RWPE2 (cell line): ENCODE measurements around the gene NDRG3.

Experiments used
- ATAC-seq: fragments of 200-7000 bp; cut with Tn5 transposase; 3 replicates; pipeline ENCODE4 v1.9.1; 2021; ENCODE audit warnings: low read depth
- DNase-seq: peaks from one replicate; pipeline ENCODE4 v3.0.0-alpha.2; 2020; ENCODE audit warnings: low spot score
- H3K27ac ChIP-seq: fragments of 450-650 bp; 2 replicates; pipeline ENCODE4 v1.5.1; 2017; ENCODE audit warnings: mild to moderate bottlenecking; ENCODE audit not compliant: poor library complexity, severe bottlenecking
- H3K27me3 ChIP-seq: fragments of 250-450 bp; sonication (Bioruptor Pico); 2 replicates; pipeline ENCODE4 v1.5.1; 2021; ENCODE audit warnings: mild to moderate bottlenecking, moderate library complexity; ENCODE audit not compliant: insufficient read depth, poor library complexity, severe bottlenecking
- H3K36me3 ChIP-seq: fragments of 250-450 bp; sonication (Bioruptor Pico); 2 replicates; pipeline ENCODE4 v1.5.1; 2020; ENCODE audit warnings: low read depth, mild to moderate bottlenecking, moderate library complexity
- H3K4me1 ChIP-seq: fragments of 250-450 bp; sonication (Bioruptor Pico); 2 replicates; pipeline ENCODE4 v1.5.1; 2021; ENCODE audit warnings: mild to moderate bottlenecking, moderate library complexity; ENCODE audit not compliant: insufficient read depth, poor library complexity, severe bottlenecking
- H3K4me3 ChIP-seq: fragments of 250-450 bp; sonication (Bioruptor Pico); 2 replicates; pipeline ENCODE4 v1.5.1; 2021; ENCODE audit warnings: mild to moderate bottlenecking, moderate library complexity; ENCODE audit not compliant: severe bottlenecking
- H3K9me3 ChIP-seq: fragments of 250-450 bp; sonication (Bioruptor Pico); 2 replicates; pipeline ENCODE4 v1.5.1; 2021; ENCODE audit warnings: mild to moderate bottlenecking, moderate library complexity; ENCODE audit not compliant: severe bottlenecking
- CTCF ChIP-seq: fragments of 450-650 bp; IDR thresholded peaks from one replicate; pipeline ENCODE4 v1.5.1; 2017; ENCODE audit warnings: mild to moderate bottlenecking, moderate library complexity; ENCODE audit not compliant: poor library complexity, severe bottlenecking

NDRG3 gene

DNA sequence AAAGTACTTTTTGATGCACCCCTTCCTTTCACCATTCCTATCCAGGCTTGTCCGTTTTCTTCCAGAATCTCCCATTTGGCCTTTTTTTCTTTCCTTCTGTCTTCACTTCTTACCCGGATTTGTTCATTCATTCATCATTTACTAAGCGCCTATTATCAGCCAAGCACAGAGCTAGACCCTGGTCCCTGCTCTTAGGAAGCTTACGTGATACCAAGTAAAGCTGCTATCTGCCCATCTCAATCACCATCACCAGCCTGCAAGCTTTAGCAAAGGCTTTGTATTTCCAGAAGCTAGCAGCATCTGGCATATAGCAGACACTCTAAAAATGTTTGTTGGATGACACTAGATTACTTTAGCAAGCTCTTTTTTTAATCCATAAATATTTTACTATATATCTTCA, 4.8 kb downstream of the NDRG3 start:
- TF ChIP-seq CTCF: no peak

DNA sequence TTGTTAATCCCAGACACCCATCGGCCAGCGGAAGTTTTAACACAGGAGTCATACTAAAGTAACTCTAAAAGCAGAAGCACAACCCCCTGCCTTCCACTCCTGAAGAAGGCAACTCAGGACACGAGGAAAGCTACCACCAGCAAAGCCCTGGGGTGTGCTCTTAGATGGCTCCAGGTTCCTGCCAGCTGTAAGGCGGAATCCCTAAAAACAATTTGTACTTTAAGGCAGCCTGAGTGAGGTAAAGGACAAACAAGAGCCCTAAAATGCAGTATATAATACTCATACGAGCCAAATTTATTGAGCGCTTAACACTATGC, 8.7 kb downstream of the NDRG3 start:
- Histone ChIP-seq H3K36me3 (no peaks in the 10 kb centered on the region), H3K27me3 (no peaks in the 10 kb centered on the region), H3K4me3 (no peak overlapping the region), H3K27ac (no peak overlapping the region), H3K4me1 (peaks cover 10% of the 10 kb centered on the region), H3K9me3 (no peaks in the 10 kb centered on the region)
- TF ChIP-seq CTCF: no peak
- ATAC-seq (no peak), DNase-seq (no peak)

More for the DNA sequence above, 4.8 kb downstream of the NDRG3 start:
- no peak for ATAC-seq
- no peaks in the 10 kb centered on the region for H3K27me3 ChIP-seq
- H3K4me3 ChIP-seq: no peak overlapping the region
- no peaks in the 10 kb centered on the region for H3K36me3 ChIP-seq
- no peak overlapping the region for H3K27ac ChIP-seq
- no peaks in the 10 kb centered on the region for H3K9me3 ChIP-seq
- peaks cover 5% of the 10 kb centered on the region for H3K4me1 ChIP-seq
- no peak for DNase-seq

GRCh38 chr20:36736451-36737182, 9.3 kb downstream of the NDRG3 start:
- Histone ChIP-seq H3K4me3 (no peak overlapping the region), H3K27me3 (no peaks in the 10 kb centered on the region), H3K36me3 (no peaks in the 10 kb centered on the region), H3K4me1 (peaks cover 10% of the 10 kb centered on the region), H3K27ac (no peak overlapping the region), H3K9me3 (no peaks in the 10 kb centered on the region)
- DNase-seq (no peak), ATAC-seq (no peak)
- no peak for TF ChIP-seq CTCF

DNA sequence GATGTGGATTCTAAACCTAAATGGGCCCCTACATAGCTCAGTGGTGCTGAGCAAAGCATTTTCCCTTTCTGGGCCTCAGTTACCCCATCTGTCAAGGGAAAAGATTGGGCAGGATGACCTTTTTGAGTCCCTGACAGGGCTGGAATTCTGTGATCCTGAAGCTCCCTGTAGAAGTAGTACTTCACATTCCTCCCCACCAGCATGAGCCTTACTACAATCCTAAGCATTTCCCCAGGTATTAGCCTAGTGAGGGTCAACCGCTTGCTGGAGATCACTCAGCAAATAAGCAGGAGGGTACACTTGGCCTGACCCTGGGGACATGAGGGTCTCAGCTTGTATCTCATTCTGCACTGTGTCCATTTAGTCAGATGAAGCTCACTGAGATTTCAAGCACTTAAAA, 13.4 kb downstream of the NDRG3 start:
- Histone ChIP-seq H3K9me3 (no peaks in the 10 kb centered on the region), H3K36me3 (no peaks in the 10 kb centered on the region), H3K27ac (no peak overlapping the region), H3K4me1 (peaks cover 10% of the 10 kb centered on the region), H3K4me3 (no peak overlapping the region), H3K27me3 (no peaks in the 10 kb centered on the region)
- TF ChIP-seq CTCF: no peak
- DNase-seq (no peak), ATAC-seq (no peak)

DNA sequence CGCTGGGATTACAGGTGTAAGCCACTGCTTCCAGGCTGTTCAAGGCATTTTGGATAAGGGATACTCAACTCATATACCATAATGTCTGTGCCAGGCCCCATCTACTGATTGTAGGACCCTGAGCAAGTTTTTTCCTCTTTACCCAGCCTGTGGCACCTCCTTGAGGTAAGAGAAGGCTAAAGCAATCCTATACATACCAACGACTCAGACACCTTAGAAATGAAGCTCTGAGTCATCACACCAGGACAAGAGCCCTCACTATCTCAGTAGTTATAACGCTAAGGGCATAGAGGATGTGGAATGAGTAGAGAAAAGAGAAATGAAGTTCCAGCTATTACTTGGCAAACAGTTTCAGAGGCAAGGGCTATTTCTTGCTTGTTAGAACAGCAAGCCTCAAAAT, 16.9 kb downstream of the NDRG3 start:
- Histone ChIP-seq H3K4me3 (no peak overlapping the region), H3K27ac (no peak overlapping the region), H3K4me1 (peaks cover 9% of the 10 kb centered on the region), H3K27me3 (no peaks in the 10 kb centered on the region), H3K9me3 (no peaks in the 10 kb centered on the region), H3K36me3 (no peaks in the 10 kb centered on the region)
- peak; percentile 55 for TF ChIP-seq CTCF
- ATAC-seq (peak; percentile 68), DNase-seq (no peak)
